Measurements from ENCODE around the gene DLG5.

DLG5 gene

GRCh38 chr10:77770868-77771175 is 155.7 kb downstream of the DLG5 start:
- Histone ChIP-seq H4K20me1 (ENCODE audit: low read depth, low read length) (no peaks in the 10 kb centered on the region), H3F3A (ENCODE audit: insufficient read depth) (no peaks in the 10 kb centered on the region), H3K4me2 (ENCODE audit: low read depth, low read length, poor library complexity, severe bottlenecking) (no peak overlapping the region), H3K9me2 (replicated peaks; ENCODE audit: insufficient read depth, low read length) (no peaks in the 10 kb centered on the region), H3K9me3 (ENCODE audit: insufficient read depth, low read length) (no peaks in the 10 kb centered on the region), H2AFZ (ENCODE audit: low read depth, low read length, severe bottlenecking) (no peak overlapping the region), H3K79me2 (ENCODE audit: insufficient read depth, low read length) (no peaks in the 10 kb centered on the region), H3K36me3 (ENCODE audit: low read length) (no peaks in the 10 kb centered on the region), H3K27ac (ENCODE audit: low read depth, low read length) (no peak overlapping the region), H3K9ac (ENCODE audit: low read length) (no peak overlapping the region), H3K27me3 (ENCODE audit: low read length) (no peaks in the 10 kb centered on the region), H3K4me3 (ENCODE audit: insufficient read depth, low read length, poor library complexity, severe bottlenecking) (no peak overlapping the region)
- no peak for TF ChIP-seq EZH2phosphoT487 (conservative IDR thresholded peaks at IDR 0.05; ENCODE audit: low read length)
- TF ChIP-seq, protein P1, sequence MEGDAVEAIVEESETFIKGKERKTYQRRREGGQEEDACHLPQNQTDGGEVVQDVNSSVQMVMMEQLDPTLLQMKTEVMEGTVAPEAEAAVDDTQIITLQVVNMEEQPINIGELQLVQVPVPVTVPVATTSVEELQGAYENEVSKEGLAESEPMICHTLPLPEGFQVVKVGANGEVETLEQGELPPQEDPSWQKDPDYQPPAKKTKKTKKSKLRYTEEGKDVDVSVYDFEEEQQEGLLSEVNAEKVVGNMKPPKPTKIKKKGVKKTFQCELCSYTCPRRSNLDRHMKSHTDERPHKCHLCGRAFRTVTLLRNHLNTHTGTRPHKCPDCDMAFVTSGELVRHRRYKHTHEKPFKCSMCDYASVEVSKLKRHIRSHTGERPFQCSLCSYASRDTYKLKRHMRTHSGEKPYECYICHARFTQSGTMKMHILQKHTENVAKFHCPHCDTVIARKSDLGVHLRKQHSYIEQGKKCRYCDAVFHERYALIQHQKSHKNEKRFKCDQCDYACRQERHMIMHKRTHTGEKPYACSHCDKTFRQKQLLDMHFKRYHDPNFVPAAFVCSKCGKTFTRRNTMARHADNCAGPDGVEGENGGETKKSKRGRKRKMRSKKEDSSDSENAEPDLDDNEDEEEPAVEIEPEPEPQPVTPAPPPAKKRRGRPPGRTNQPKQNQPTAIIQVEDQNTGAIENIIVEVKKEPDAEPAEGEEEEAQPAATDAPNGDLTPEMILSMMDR (IDR thresholded peaks at IDR 0.05; ENCODE audit: insufficient read depth, low read length, poor library complexity, severe bottlenecking), result no peak

- H4K20me1 ChIP-seq (ENCODE audit: low read depth, low read length), result no peaks in the 10 kb centered on the region
- no peak overlapping the region for H2AFZ ChIP-seq (ENCODE audit: low read depth, low read length, severe bottlenecking)
- no peaks in the 10 kb centered on the region for H3K27me3 ChIP-seq (ENCODE audit: low read length)
- H3F3A ChIP-seq (ENCODE audit: insufficient read depth), result no peaks in the 10 kb centered on the region
- H3K79me2 ChIP-seq (ENCODE audit: insufficient read depth, low read length), result no peaks in the 10 kb centered on the region
- TF ChIP-seq EZH2phosphoT487 (conservative IDR thresholded peaks at IDR 0.05; ENCODE audit: low read length), result no peak
- TF ChIP-seq, protein P1 (IDR thresholded peaks at IDR 0.05; ENCODE audit: insufficient read depth, low read length, poor library complexity, severe bottlenecking), result no peak
- H3K9me2 ChIP-seq (replicated peaks; ENCODE audit: insufficient read depth, low read length), result no peaks in the 10 kb centered on the region
- H3K9me3 ChIP-seq (ENCODE audit: insufficient read depth, low read length), result no peaks in the 10 kb centered on the region
- no peaks in the 10 kb centered on the region for H3K36me3 ChIP-seq (ENCODE audit: low read length)
- no peak overlapping the region for H3K4me3 ChIP-seq (ENCODE audit: insufficient read depth, low read length, poor library complexity, severe bottlenecking)
- H3K9ac ChIP-seq (ENCODE audit: low read length), result no peak overlapping the region
- H3K4me2 ChIP-seq (ENCODE audit: low read depth, low read length, poor library complexity, severe bottlenecking), result no peak overlapping the region
- no peak overlapping the region for H3K27ac ChIP-seq (ENCODE audit: low read depth, low read length)
Measured at GRCh38 chr10:77770081-77770867, 156.3 kb downstream of the DLG5 start.

DNA sequence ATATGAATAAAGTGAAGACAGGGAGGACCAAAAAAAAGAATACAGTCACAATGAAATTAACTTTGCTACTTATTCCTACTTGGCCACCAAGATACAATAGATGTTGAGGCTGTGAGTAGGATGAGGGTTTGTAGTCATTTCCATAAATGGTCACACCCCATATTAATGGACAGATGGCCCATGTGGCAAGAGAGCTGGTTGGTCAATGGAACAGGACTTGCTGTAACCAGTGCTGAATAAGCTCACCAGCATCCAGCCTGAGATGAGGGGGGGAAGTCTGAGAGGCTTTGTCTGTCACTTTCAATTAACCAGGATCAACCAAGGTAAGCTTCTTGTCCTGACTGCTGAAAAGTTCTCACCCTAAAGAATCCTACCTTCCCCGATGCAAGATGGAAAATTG is 158.5 kb downstream of the DLG5 start:
- no peaks in the 10 kb centered on the region for H4K20me1 ChIP-seq (ENCODE audit: low read depth, low read length)
- H3K27me3 ChIP-seq (ENCODE audit: low read length), result no peaks in the 10 kb centered on the region
- TF ChIP-seq, protein P1 (IDR thresholded peaks at IDR 0.05; ENCODE audit: insufficient read depth, low read length, poor library complexity, severe bottlenecking), result no peak
- TF ChIP-seq EZH2phosphoT487 (conservative IDR thresholded peaks at IDR 0.05; ENCODE audit: low read length), result no peak
- no peaks in the 10 kb centered on the region for H3F3A ChIP-seq (ENCODE audit: insufficient read depth)
- no peaks in the 10 kb centered on the region for H3K79me2 ChIP-seq (ENCODE audit: insufficient read depth, low read length)
- H3K9ac ChIP-seq (ENCODE audit: low read length), result no peak overlapping the region
- no peak overlapping the region for H3K4me3 ChIP-seq (ENCODE audit: insufficient read depth, low read length, poor library complexity, severe bottlenecking)
- no peaks in the 10 kb centered on the region for H3K36me3 ChIP-seq (ENCODE audit: low read length)
- H3K9me3 ChIP-seq (ENCODE audit: insufficient read depth, low read length), result no peaks in the 10 kb centered on the region
- H2AFZ ChIP-seq (ENCODE audit: low read depth, low read length, severe bottlenecking), result no peak overlapping the region
- no peaks in the 10 kb centered on the region for H3K9me2 ChIP-seq (replicated peaks; ENCODE audit: insufficient read depth, low read length)
- H3K4me2 ChIP-seq (ENCODE audit: low read depth, low read length, poor library complexity, severe bottlenecking), result no peak overlapping the region
- no peak overlapping the region for H3K27ac ChIP-seq (ENCODE audit: low read depth, low read length)

Data from SU-DHL-6 (cell line).